ENCODE results near the gene BLOC1S3. TPM values are rescaled to one million over a fixed set of nuclear protein-coding genes. Genes with fewer than 3 reads are reported as not detected.

BLOC1S3 gene
- total RNA-seq, 1 experiment from 2014 or later: 11.9 TPM

GRCh38 chr19:45172611-45173208 lies 5.9 kb upstream of the BLOC1S3 start:
- DNase-seq (no peak), ATAC-seq (no peak)
- Histone ChIP-seq H3K27me3 (ENCODE audit: low read length) (no peaks in the 10 kb centered on the region), H2AFZ (ENCODE audit: low read length) (no peak overlapping the region), H3K4me2 (ENCODE audit: low read length) (no peak overlapping the region), H3K4me1 (ENCODE audit: insufficient read depth, low read length) (no peaks in the 10 kb centered on the region), H3K9me2 (replicated peaks; ENCODE audit: low read length) (no peaks in the 10 kb centered on the region), H3K36me3 (ENCODE audit: low read depth, low read length) (no peaks in the 10 kb centered on the region), H3F3A (ENCODE audit: low read length, unreplicated experiment) (no peaks in the 10 kb centered on the region), H4K20me1 (ENCODE audit: low read length) (no peaks in the 10 kb centered on the region), H3K9ac (ENCODE audit: low read length) (no peak overlapping the region), H3K79me2 (ENCODE audit: low read length) (no peaks in the 10 kb centered on the region; the same call in 1 of the 2 replicates), H3K4me3 (ENCODE audit: low read length) (no peak overlapping the region), H3K27ac (ENCODE audit: low read length) (no peak overlapping the region), H3K9me3 (ENCODE audit: low read length) (no peaks in the 10 kb centered on the region)
- BruUV-seq (replicated peaks): no TSS peak
- ChIA-PET CTCF (no interaction called here), POLR2A (ENCODE audit: unreplicated experiment) (no interaction called here)
- intact Hi-C loops (cut with micrococcal nuclease): no loop called here
- TF ChIP-seq CTCF (conservative IDR thresholded peaks at IDR 0.05; ENCODE audit: low read depth, low read length): no peak
- TF ChIP-seq EZH2 (IDR thresholded peaks at IDR 0.05; ENCODE audit: low read length, unreplicated experiment): no peak
- no peak for TF ChIP-seq EZH2phosphoT487 (IDR thresholded peaks at IDR 0.05; ENCODE audit: borderline replicate concordance, low read length)

- H3K4me2 ChIP-seq (ENCODE audit: low read length): no peak overlapping the region
- no peaks in the 10 kb centered on the region for H3K9me3 ChIP-seq (ENCODE audit: low read length)
- no peak for ATAC-seq
- H4K20me1 ChIP-seq (ENCODE audit: low read length): no peaks in the 10 kb centered on the region
- no peak overlapping the region for H3K4me3 ChIP-seq (ENCODE audit: low read length)
- no peak overlapping the region for H3K27ac ChIP-seq (ENCODE audit: low read length)
- H3K4me1 ChIP-seq (ENCODE audit: insufficient read depth, low read length): no peaks in the 10 kb centered on the region
- H2AFZ ChIP-seq (ENCODE audit: low read length): no peak overlapping the region
- intact Hi-C loops (cut with micrococcal nuclease): no loop called here
- H3K36me3 ChIP-seq (ENCODE audit: low read depth, low read length): no peaks in the 10 kb centered on the region
- no peak overlapping the region for H3K9ac ChIP-seq (ENCODE audit: low read length)
- H3K9me2 ChIP-seq (replicated peaks; ENCODE audit: low read length): no peaks in the 10 kb centered on the region
- no peaks in the 10 kb centered on the region for H3F3A ChIP-seq (ENCODE audit: low read length, unreplicated experiment)
- H3K79me2 ChIP-seq (ENCODE audit: low read length): peaks cover under 1% of the 10 kb centered on the region
- no peaks in the 10 kb centered on the region for H3K27me3 ChIP-seq (ENCODE audit: low read length)
- BruUV-seq (replicated peaks): no TSS peak
- ChIA-PET POLR2A (ENCODE audit: unreplicated experiment) (no interaction called here), CTCF (no interaction called here)
- no peak for TF ChIP-seq EZH2 (IDR thresholded peaks at IDR 0.05; ENCODE audit: low read length, unreplicated experiment)
- TF ChIP-seq EZH2phosphoT487 (IDR thresholded peaks at IDR 0.05; ENCODE audit: borderline replicate concordance, low read length): no peak
- no peak for TF ChIP-seq CTCF (conservative IDR thresholded peaks at IDR 0.05; ENCODE audit: low read depth, low read length)
- no peak for DNase-seq
These were observed 4.8 kb upstream of the BLOC1S3 start for GRCh38 chr19:45173816-45174215.

- intact Hi-C loops (cut with micrococcal nuclease): loop anchor here (5.0 kb wide), 1 partner anchor 83 kb away; the partner anchor contains the start of gene PPP1R37
- H3K27me3 ChIP-seq (ENCODE audit: low read length): no peaks in the 10 kb centered on the region
- H3K4me3 ChIP-seq (ENCODE audit: low read length): no peak overlapping the region
- no peaks in the 10 kb centered on the region for H3K36me3 ChIP-seq (ENCODE audit: low read depth, low read length)
- H3K9me2 ChIP-seq (replicated peaks; ENCODE audit: low read length): no peaks in the 10 kb centered on the region
- CTCF ChIA-PET: no interaction called here
- BruUV-seq (replicated peaks): no TSS peak
- no peak overlapping the region for H3K9ac ChIP-seq (ENCODE audit: low read length)
- TF ChIP-seq EZH2phosphoT487 (IDR thresholded peaks at IDR 0.05; ENCODE audit: borderline replicate concordance, low read length) (no peak), CTCF (conservative IDR thresholded peaks at IDR 0.05; ENCODE audit: low read depth, low read length) (no peak), EZH2 (IDR thresholded peaks at IDR 0.05; ENCODE audit: low read length, unreplicated experiment) (no peak)
- H4K20me1 ChIP-seq (ENCODE audit: low read length): no peaks in the 10 kb centered on the region
- no peak overlapping the region for H2AFZ ChIP-seq (ENCODE audit: low read length)
- DNase-seq (no peak), ATAC-seq (no peak)
- no peaks in the 10 kb centered on the region for H3K9me3 ChIP-seq (ENCODE audit: low read length)
- POLR2A ChIA-PET (ENCODE audit: unreplicated experiment): no interaction called here
- peaks cover 20% of the 10 kb centered on the region for H3K79me2 ChIP-seq (ENCODE audit: low read length)
- peaks cover 6% of the 10 kb centered on the region; the same call in 1 of the 2 replicates for H3K4me1 ChIP-seq (ENCODE audit: insufficient read depth, low read length)
- no peaks in the 10 kb centered on the region for H3F3A ChIP-seq (ENCODE audit: low read length, unreplicated experiment)
- H3K27ac ChIP-seq (ENCODE audit: low read length): no peak overlapping the region
- H3K4me2 ChIP-seq (ENCODE audit: low read length): no peak overlapping the region
These were observed 2.9 kb upstream of the BLOC1S3 start for GRCh38 chr19:45175515-45176345.
